GM12878 (cell line): ENCODE data around the gene RYR2. TPM values are rescaled to one million over a fixed set of nuclear protein-coding genes. Genes with fewer than 3 reads are reported as not detected.

Source experiments
- ATAC-seq: fragments of 200-7000 bp; cut with Tn5 transposase; 3 replicates; pipeline ENCODE4 v1.9.1; 2020; ENCODE audit warnings: mild to moderate bottlenecking, moderate library complexity
- BruUV-seq: library from RNA; stranded (reverse); fragments of 400-500 nt; replicated peaks from 2 replicates; lab custom pipeline; 2021; lab: Mats Ljungman, UMichigan
- CTCF ChIA-PET: fragments of 300-600 bp; sonication (Branson Sonifier 250); formaldehyde crosslinking; extraction: SDS; loops from one replicate; lab custom pipeline; 2021; ENCODE audit warnings: inconsistent platforms; lab: Yijun Ruan, JAX
- POLR2A ChIA-PET: fragments of 350-600 bp; formaldehyde crosslinking; extraction: SDS; loops from one replicate; lab custom pipeline; 2021; ENCODE audit warnings: inconsistent platforms; lab: Charles Lee
- RAD21 ChIA-PET: fragments of 300-600 bp; sonication (Branson Sonifier 250); formaldehyde crosslinking; loops from one replicate; lab custom pipeline; 2023; ENCODE audit warnings: antibody characterized with exemption; ENCODE audit not compliant: unreplicated experiment; lab: Charles Lee
- SMC1A ChIA-PET: fragments of 300-600 bp; sonication (Branson Sonifier 250); formaldehyde crosslinking; loops from one replicate; lab custom pipeline; 2023; ENCODE audit not compliant: unreplicated experiment, uncharacterized antibody; lab: Charles Lee
- DNase-seq: peaks from one replicate; pipeline ENCODE4 v3.0.0-alpha.2; 2011; ENCODE audit warnings: low read depth, low spot score
- FAIRE-seq: peaks from 3 replicates; lab custom pipeline; 2011; peaks lifted over from hg19 to GRCh38; lab: Jason Lieb, UNC
- H2AFZ ChIP-seq: 2 replicates; pipeline ENCODE4 v1.6.0; 2011; ENCODE audit warnings: low read depth, low read length, control low read depth; ENCODE audit not compliant: control insufficient read depth
- H3K27ac ChIP-seq: 2 replicates; pipeline ENCODE4 v1.5.1; 2011; ENCODE audit warnings: control low read depth; ENCODE audit not compliant: control insufficient read depth, insufficient read depth
- H3K27me3 ChIP-seq, 2 experiments: replicated peaks in 1 of 2; 2 replicates each; pipeline versions ENCODE4 v1.6.0 to v1.6.1; 2011; ENCODE audit warnings: low read length in 1 of 2; ENCODE audit not compliant: control insufficient read depth in 2 of 2, insufficient read depth in 2 of 2
- H3K36me3 ChIP-seq, 2 experiments: 2 replicates each; pipeline ENCODE4 v1.5.1; 2011; ENCODE audit warnings: low read length in 1 of 2; ENCODE audit not compliant: control insufficient read depth in 2 of 2, insufficient read depth in 2 of 2
- H3K4me1 ChIP-seq: 2 replicates; pipeline ENCODE4 v1.6.1; 2011; ENCODE audit warnings: mild to moderate bottlenecking, low read length, moderate library complexity, mixed read lengths; ENCODE audit not compliant: control insufficient read depth, insufficient read depth
- H3K4me2 ChIP-seq: 2 replicates; pipeline ENCODE4 v1.6.0; 2011; ENCODE audit warnings: control low read depth; ENCODE audit not compliant: control insufficient read depth, insufficient read depth
- H3K4me3 ChIP-seq: fragments of 200-600 bp; sonication (generic); 2 replicates; pipeline ENCODE4 v1.5.1; 2016
- H3K79me2 ChIP-seq: 2 replicates; pipeline ENCODE4 v1.6.0; 2011; ENCODE audit warnings: low read length; ENCODE audit not compliant: control insufficient read depth, insufficient read depth
- H3K9ac ChIP-seq: 2 replicates; pipeline ENCODE4 v1.8.0; 2011; ENCODE audit warnings: low read length, control low read depth, mixed read lengths; ENCODE audit not compliant: control insufficient read depth, insufficient read depth
- H3K9me3 ChIP-seq: replicated peaks from 3 replicates; pipeline ENCODE4 v1.5.1; 2011; ENCODE audit warnings: mild to moderate bottlenecking, low read length; ENCODE audit not compliant: control insufficient read depth, insufficient read depth
- H4K20me1 ChIP-seq: 2 replicates; pipeline ENCODE4 v1.6.0; 2011; ENCODE audit not compliant: control insufficient read depth, insufficient read depth
- FOXM1 ChIP-seq: IDR thresholded peaks from 2 replicates; pipeline ENCODE4 v1.6.1; 2012; ENCODE audit warnings: low read depth, mild to moderate bottlenecking, inconsistent platforms, low read length, moderate library complexity
- MTA3 ChIP-seq: IDR thresholded peaks from 2 replicates; pipeline ENCODE4 v1.6.1; 2012; ENCODE audit warnings: low read length, inconsistent platforms, borderline replicate concordance
- RB1 ChIP-seq: fragments of 450-650 bp; formaldehyde crosslinking; IDR thresholded peaks from 2 replicates; pipeline ENCODE4 v1.6.1; 2017; ENCODE audit warnings: mild to moderate bottlenecking, borderline replicate concordance
- SRF ChIP-seq, 2 experiments: IDR thresholded peaks; 2 replicates each; pipeline ENCODE4 v1.6.1; 2011; ENCODE audit warnings: low read depth in 2 of 2, low read length in 2 of 2, mild to moderate bottlenecking in 1 of 2, moderate library complexity in 1 of 2
- WRNIP1 ChIP-seq: IDR thresholded peaks from 2 replicates; pipeline ENCODE4 v1.6.1; 2011; ENCODE audit warnings: low read depth, low read length, improper control_type of control experiment, borderline replicate concordance
- YBX1 ChIP-seq: fragments of 450-650 bp; IDR thresholded peaks from 2 replicates; pipeline ENCODE4 v1.6.1; 2016; ENCODE audit warnings: antibody characterized with exemption
- ZNF217 ChIP-seq: fragments of 450-650 bp; IDR thresholded peaks from 2 replicates; pipeline ENCODE4 v1.6.1; 2017; ENCODE audit warnings: antibody characterized with exemption, mild to moderate bottlenecking
- WGBS: methylation state at CpG from one replicate; pipeline ENCODE4 v1.1.6; 2016; ENCODE audit warnings: low lambda C conversion rate; ENCODE audit not compliant: insufficient replicate concordance, insufficient coverage; ENCODE audit errors: missing lambda C conversion rate; 5-methylcytosine and 5-hydroxymethylcytosine counted together
- in situ Hi-C: fragments of 300-500 bp; cut with MboI; formaldehyde crosslinking; loops from 9 replicates; pipeline ENCODE4 v1.14.3; 2018; ENCODE audit warnings: mixed read lengths
- intact Hi-C: fragments of 100-400 bp; cut with micrococcal nuclease; formaldehyde crosslinking; loops from one replicate; pipeline ENCODE4 v1.14.2; 2022; ENCODE audit not compliant: unreplicated experiment
- polyA plus RNA-seq, 11 experiments: library from polyadenylated mRNA; depleted of rRNA in 4 of 11; unstranded in 6 of 11; stranded (reverse) in 5 of 11; fragments of >200 nt; fragmentation: Nextera tagmentation in 4 of 11; fragmentation: Illumina TruSeq in 1 of 11; extraction: Ambion mirVana in 4 of 11; extraction: Trizol in 1 of 11; gene quantifications; 1 replicate in 1 of 11; 2 replicates in 10 of 11; pipeline versions ENCODE4 v1.2.1 to v1.2.3, GENCODE V29; 2011 to 2016; ENCODE audit warnings: inconsistent platforms in 2 of 11, missing spikeins in 2 of 11, low read depth in 1 of 11
- total RNA-seq, 4 experiments: library from RNA; depleted of rRNA in 3 of 4; stranded (reverse); fragments of >200 nt in 3 of 4; fragmentation: Illumina TruSeq in 1 of 4; extraction: Trizol in 1 of 4; gene quantifications; 2 replicates each; pipeline versions ENCODE4 v1.2.1 to v1.2.3, GENCODE V29; 2013 to 2021
- TF ChIP-seq, protein P1 (sequence below): fragments of 450-650 bp; IDR thresholded peaks from 2 replicates; pipeline ENCODE4 v1.6.1; 2017; ENCODE audit warnings: mild to moderate bottlenecking, moderate library complexity
- TF ChIP-seq, protein P2 (sequence below): IDR thresholded peaks from 2 replicates; pipeline ENCODE4 v1.6.1; 2011; ENCODE audit warnings: mild to moderate bottlenecking, low read depth, low read length, moderate library complexity; ENCODE audit not compliant: insufficient replicate concordance
- TF ChIP-seq, protein P3 (sequence below): IDR thresholded peaks from 2 replicates; pipeline ENCODE4 v1.6.1; 2012; ENCODE audit warnings: mild to moderate bottlenecking, low read depth, low read length
- TF ChIP-seq, protein P4 (sequence below): IDR thresholded peaks from 2 replicates; pipeline ENCODE4 v1.6.1; 2012; ENCODE audit warnings: low read depth, low read length, improper control_type of control experiment

RYR2 gene
- total and polyA plus RNA-seq, 10 of the 15 experiments (the other 5 are each of a cell fraction or from before 2014, with no cell fraction given) = 0.01 to 0.04 TPM; not detected in 8

DNA sequence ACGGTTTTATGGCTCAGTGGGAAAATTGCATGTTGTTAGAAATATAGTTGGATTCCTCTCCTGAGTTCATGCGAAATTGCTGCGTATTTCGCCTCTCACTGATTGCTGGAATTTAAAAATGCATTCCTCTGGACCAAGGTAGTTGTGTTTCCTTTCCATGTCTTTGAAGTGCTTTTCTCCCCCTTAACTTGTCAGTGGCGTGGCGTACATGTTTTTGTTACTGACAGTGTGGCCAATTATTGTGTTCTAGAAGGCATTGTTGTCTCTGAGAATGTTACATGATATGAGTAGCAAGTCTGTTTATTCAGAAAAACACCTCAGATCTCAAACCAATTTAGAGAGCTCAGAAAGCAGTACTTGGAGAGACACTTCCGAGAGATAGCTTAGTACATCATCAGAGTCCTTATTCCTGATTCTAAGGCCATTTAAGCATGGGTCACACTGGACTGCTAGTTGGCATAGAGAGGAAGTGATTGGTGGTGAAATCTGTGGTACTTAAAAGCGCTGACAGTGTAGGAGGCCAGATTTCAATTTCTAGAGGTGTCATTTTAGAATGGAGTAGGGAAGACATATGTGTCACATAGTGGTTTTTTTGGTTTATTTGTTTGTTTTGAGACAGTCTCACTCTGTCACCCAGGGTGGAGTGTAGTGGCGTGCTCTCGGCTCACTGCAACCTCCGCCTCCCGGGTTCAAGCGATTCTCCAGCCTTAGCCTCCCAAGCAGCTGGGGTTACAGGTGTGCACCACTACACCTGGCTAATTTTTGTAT is 184.4 kb downstream of the RYR2 start (continued):
- TF ChIP-seq, protein P1, sequence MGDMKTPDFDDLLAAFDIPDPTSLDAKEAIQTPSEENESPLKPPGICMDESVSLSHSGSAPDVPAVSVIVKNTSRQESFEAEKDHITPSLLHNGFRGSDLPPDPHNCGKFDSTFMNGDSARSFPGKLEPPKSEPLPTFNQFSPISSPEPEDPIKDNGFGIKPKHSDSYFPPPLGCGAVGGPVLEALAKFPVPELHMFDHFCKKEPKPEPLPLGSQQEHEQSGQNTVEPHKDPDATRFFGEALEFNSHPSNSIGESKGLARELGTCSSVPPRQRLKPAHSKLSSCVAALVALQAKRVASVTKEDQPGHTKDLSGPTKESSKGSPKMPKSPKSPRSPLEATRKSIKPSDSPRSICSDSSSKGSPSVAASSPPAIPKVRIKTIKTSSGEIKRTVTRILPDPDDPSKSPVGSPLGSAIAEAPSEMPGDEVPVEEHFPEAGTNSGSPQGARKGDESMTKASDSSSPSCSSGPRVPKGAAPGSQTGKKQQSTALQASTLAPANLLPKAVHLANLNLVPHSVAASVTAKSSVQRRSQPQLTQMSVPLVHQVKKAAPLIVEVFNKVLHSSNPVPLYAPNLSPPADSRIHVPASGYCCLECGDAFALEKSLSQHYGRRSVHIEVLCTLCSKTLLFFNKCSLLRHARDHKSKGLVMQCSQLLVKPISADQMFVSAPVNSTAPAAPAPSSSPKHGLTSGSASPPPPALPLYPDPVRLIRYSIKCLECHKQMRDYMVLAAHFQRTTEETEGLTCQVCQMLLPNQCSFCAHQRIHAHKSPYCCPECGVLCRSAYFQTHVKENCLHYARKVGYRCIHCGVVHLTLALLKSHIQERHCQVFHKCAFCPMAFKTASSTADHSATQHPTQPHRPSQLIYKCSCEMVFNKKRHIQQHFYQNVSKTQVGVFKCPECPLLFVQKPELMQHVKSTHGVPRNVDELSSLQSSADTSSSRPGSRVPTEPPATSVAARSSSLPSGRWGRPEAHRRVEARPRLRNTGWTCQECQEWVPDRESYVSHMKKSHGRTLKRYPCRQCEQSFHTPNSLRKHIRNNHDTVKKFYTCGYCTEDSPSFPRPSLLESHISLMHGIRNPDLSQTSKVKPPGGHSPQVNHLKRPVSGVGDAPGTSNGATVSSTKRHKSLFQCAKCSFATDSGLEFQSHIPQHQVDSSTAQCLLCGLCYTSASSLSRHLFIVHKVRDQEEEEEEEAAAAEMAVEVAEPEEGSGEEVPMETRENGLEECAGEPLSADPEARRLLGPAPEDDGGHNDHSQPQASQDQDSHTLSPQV = no peak
- no peak for TF ChIP-seq ZNF217
- no peak for TF ChIP-seq WRNIP1
- no peak for TF ChIP-seq RB1
- TF ChIP-seq MTA3 = no peak
- TF ChIP-seq FOXM1 = no peak

DNA sequence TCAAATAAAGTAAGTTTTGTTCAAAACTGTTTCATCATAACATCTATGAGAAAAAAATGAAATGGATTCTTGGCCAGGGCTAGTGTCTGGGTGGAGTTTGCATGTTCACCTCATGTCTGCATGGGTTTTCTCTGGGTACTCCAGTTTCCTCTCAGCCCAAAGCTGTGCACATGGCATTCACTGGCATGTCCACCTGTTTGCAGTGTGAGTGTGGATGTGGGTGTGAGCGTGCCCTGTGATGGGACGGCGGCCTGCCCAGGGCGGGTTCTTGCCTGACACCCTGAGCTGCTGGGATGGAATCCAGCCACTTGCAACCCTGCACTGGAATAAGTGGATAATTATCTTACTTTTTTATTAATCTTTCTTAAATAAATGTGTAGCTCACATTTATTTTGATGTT is 185.5 kb downstream of the RYR2 start:
- no peaks in the 10 kb centered on the region for H4K20me1 ChIP-seq
- RAD21 ChIA-PET = no interaction called here
- ATAC-seq = no peak
- no peaks in the 10 kb centered on the region for H3K9me3 ChIP-seq
- no peak for DNase-seq
- H3K4me2 ChIP-seq = no peak overlapping the region
- no TSS peak for BruUV-seq
- no peak overlapping the region for H3K4me3 ChIP-seq
- H3K27me3 ChIP-seq = no peaks in the 10 kb centered on the region
- no peak overlapping the region for H3K9ac ChIP-seq
- POLR2A ChIA-PET = no interaction called here
- H3K79me2 ChIP-seq = no peaks in the 10 kb centered on the region
- intact Hi-C loops = no loop called here
- no peaks in the 10 kb centered on the region for H3K36me3 ChIP-seq
- no peaks in the 10 kb centered on the region for H3K4me1 ChIP-seq
- no peak for FAIRE-seq
- CTCF ChIA-PET = no interaction called here
- H2AFZ ChIP-seq = no peak overlapping the region
- in situ Hi-C loops = no loop called here
- SMC1A ChIA-PET = no interaction called here
- no peak overlapping the region for H3K27ac ChIP-seq
- WGBS = 47% methylated on average over 4 of the region's 4 CpGs
- no peak for TF ChIP-seq SRF (IDR thresholded peaks at IDR 0.05; ENCODE audit: low read depth in 2 of 2, low read length in 2 of 2)
- TF ChIP-seq, protein P2, sequence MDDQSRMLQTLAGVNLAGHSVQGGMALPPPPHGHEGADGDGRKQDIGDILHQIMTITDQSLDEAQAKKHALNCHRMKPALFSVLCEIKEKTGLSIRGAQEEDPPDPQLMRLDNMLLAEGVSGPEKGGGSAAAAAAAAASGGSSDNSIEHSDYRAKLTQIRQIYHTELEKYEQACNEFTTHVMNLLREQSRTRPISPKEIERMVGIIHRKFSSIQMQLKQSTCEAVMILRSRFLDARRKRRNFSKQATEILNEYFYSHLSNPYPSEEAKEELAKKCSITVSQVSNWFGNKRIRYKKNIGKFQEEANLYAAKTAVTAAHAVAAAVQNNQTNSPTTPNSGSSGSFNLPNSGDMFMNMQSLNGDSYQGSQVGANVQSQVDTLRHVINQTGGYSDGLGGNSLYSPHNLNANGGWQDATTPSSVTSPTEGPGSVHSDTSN = no peak
- TF ChIP-seq YBX1 = no peak
- TF ChIP-seq, protein P3, sequence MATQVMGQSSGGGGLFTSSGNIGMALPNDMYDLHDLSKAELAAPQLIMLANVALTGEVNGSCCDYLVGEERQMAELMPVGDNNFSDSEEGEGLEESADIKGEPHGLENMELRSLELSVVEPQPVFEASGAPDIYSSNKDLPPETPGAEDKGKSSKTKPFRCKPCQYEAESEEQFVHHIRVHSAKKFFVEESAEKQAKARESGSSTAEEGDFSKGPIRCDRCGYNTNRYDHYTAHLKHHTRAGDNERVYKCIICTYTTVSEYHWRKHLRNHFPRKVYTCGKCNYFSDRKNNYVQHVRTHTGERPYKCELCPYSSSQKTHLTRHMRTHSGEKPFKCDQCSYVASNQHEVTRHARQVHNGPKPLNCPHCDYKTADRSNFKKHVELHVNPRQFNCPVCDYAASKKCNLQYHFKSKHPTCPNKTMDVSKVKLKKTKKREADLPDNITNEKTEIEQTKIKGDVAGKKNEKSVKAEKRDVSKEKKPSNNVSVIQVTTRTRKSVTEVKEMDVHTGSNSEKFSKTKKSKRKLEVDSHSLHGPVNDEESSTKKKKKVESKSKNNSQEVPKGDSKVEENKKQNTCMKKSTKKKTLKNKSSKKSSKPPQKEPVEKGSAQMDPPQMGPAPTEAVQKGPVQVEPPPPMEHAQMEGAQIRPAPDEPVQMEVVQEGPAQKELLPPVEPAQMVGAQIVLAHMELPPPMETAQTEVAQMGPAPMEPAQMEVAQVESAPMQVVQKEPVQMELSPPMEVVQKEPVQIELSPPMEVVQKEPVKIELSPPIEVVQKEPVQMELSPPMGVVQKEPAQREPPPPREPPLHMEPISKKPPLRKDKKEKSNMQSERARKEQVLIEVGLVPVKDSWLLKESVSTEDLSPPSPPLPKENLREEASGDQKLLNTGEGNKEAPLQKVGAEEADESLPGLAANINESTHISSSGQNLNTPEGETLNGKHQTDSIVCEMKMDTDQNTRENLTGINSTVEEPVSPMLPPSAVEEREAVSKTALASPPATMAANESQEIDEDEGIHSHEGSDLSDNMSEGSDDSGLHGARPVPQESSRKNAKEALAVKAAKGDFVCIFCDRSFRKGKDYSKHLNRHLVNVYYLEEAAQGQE = no peak
- TF ChIP-seq, protein P4, sequence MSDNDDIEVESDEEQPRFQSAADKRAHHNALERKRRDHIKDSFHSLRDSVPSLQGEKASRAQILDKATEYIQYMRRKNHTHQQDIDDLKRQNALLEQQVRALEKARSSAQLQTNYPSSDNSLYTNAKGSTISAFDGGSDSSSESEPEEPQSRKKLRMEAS = no peak
